Activated effector memory CD4-positive, alpha-beta T cell treated with Interleukin-2 at 50 U/mL for 16 hours (primary cell): ENCODE measurements around the gene NUMBL.
A peak's percentile ranks its signal among the peaks of the same experiment; 100 is the strongest.

Source experiments
- DNase-seq: peaks from one replicate; pipeline ENCODE4 v3.0.0-alpha.2; 2020

Gene NUMBL

GRCh38 chr19:40688987-40689338, 1.5 kb downstream of the NUMBL start:
- DNase-seq = no peak

- no peak for DNase-seq
These were observed 2.1 kb downstream of the NUMBL start for GRCh38 chr19:40688309-40688708.

- DNase-seq = no peak
These were observed 2.9 kb downstream of the NUMBL start for GRCh38 chr19:40687525-40688016.

- DNase-seq = no peak
These were observed 3.4 kb downstream of the NUMBL start for GRCh38 chr19:40686882-40687524.

GRCh38 chr19:40685563-40685962, 4.9 kb downstream of the NUMBL start:
- no peak for DNase-seq

- no peak for DNase-seq
These were observed 5.4 kb downstream of the NUMBL start for GRCh38 chr19:40685016-40685526.

- no peak for DNase-seq
These were observed 6.2 kb downstream of the NUMBL start for GRCh38 chr19:40684280-40684679.

- no peak for DNase-seq
These were observed 7.0 kb downstream of the NUMBL start for GRCh38 chr19:40683437-40683836.

GRCh38 chr19:40682431-40682964, 8.0 kb downstream of the NUMBL start:
- no peak for DNase-seq

GRCh38 chr19:40681039-40681438, 9.4 kb downstream of the NUMBL start:
- no peak for DNase-seq

- no peak for DNase-seq
These were observed 13.3 kb downstream of the NUMBL start for GRCh38 chr19:40677156-40677555.

GRCh38 chr19:40674291-40674690, 16.2 kb downstream of the NUMBL start:
- no peak for DNase-seq

GRCh38 chr19:40673397-40673796, 17.1 kb downstream of the NUMBL start:
- DNase-seq = no peak

- no peak for DNase-seq
These were observed 17.7 kb downstream of the NUMBL start for GRCh38 chr19:40672573-40673299.

- DNase-seq = no peak
These were observed 18.4 kb downstream of the NUMBL start for GRCh38 chr19:40672038-40672437.

- no peak for DNase-seq
These were observed 19.0 kb downstream of the NUMBL start for GRCh38 chr19:40671404-40671803.

- DNase-seq = no peak
These were observed 21.3 kb downstream of the NUMBL start for GRCh38 chr19:40668991-40669614.

GRCh38 chr19:40667602-40668001, 22.8 kb downstream of the NUMBL start:
- no peak for DNase-seq

- no peak for DNase-seq
These were observed 23.5 kb downstream of the NUMBL start for GRCh38 chr19:40666803-40667438.

GRCh38 chr19:40663695-40664692, 26.5 kb downstream of the NUMBL start:
- DNase-seq = no peak

- peak; percentile 87 for DNase-seq
These were observed 27.3 kb downstream of the NUMBL start for GRCh38 chr19:40662925-40663694.
